HCT116 (cell line): ENCODE data around the gene FAT1. TPM values are rescaled to one million over a fixed set of nuclear protein-coding genes. Genes with fewer than 3 reads are reported as not detected.

ENCODE experiments used
- ATAC-seq: fragments of 200-7000 bp; cut with Tn5 transposase; 2 replicates; pipeline ENCODE4 v1.9.1; 2020; ENCODE audit warnings: mild to moderate bottlenecking, moderate library complexity
- BruUV-seq: library from RNA; stranded (reverse); fragments of 400-500 nt; replicated peaks from 2 replicates; lab custom pipeline; 2021; lab: Mats Ljungman, UMichigan
- CTCF ChIA-PET: fragments of 300-600 bp; sonication (Branson Sonifier 250); formaldehyde crosslinking; loops from one replicate; lab custom pipeline; 2021; ENCODE audit warnings: antibody characterized with exemption; lab: Charles Lee
- POLR2A ChIA-PET: fragments of 300-600, 350-600 bp; sonication (Branson Sonifier 250); formaldehyde crosslinking; loops from one replicate; lab custom pipeline; 2021; ENCODE audit warnings: antibody characterized with exemption; lab: Charles Lee
- RAD21 ChIA-PET, 2 experiments: fragments of 300-600 bp; sonication (Branson Sonifier 250); formaldehyde crosslinking; loops; one replicate each; lab custom pipeline; 2023; ENCODE audit warnings: low total read pairs in 2 of 2; ENCODE audit not compliant: uncharacterized antibody in 2 of 2, unreplicated experiment in 2 of 2, low non-redundant PET in 1 of 2; lab: Charles Lee
- DNase-seq: peaks from one replicate; pipeline ENCODE4 v3.0.0-alpha.2; 2010; ENCODE audit warnings: low read depth, low spot score
- H2AFZ ChIP-seq: fragments of 200-600 bp; shearing (Covaris generic), sonication (generic); 2 replicates; pipeline ENCODE4 v1.6.1; 2017; ENCODE audit warnings: low read depth, mixed run types, mixed read lengths, antibody characterized with exemption, low read length; ENCODE audit not compliant: poor library complexity, severe bottlenecking
- H3K27ac ChIP-seq: 2 replicates; pipeline ENCODE4 v1.5.1; 2012; ENCODE audit warnings: low read depth, low read length
- H3K27me3 ChIP-seq: fragments of 200-600 bp; sonication (generic); 2 replicates; pipeline ENCODE4 v1.6.1; 2016; ENCODE audit warnings: mixed run types, low read length, mixed read lengths; ENCODE audit not compliant: insufficient read depth
- H3K36me3 ChIP-seq, 2 experiments: fragments of 200-500 bp in 1 of 2; fragments of 200-600 bp in 1 of 2; sonication (Bioruptor generic) in 1 of 2; sonication (generic) in 1 of 2; 2 replicates each; pipeline versions ENCODE4 v1.5.1 to v1.6.1; 2014 to 2016; ENCODE audit warnings: low read length in 2 of 2, inconsistent platforms in 1 of 2, mixed read lengths in 1 of 2, mixed run types in 1 of 2; ENCODE audit not compliant: insufficient read depth in 2 of 2, control insufficient read depth in 1 of 2
- H3K4me1 ChIP-seq, 2 experiments: fragments of 200-600 bp in 1 of 2; sonication (generic) in 1 of 2; 2 replicates each; pipeline versions ENCODE4 v1.5.1 to v1.6.1; 2012 to 2017; ENCODE audit warnings: low read length in 2 of 2, inconsistent platforms in 1 of 2, mild to moderate bottlenecking in 1 of 2, mixed read lengths in 1 of 2, mixed run types in 1 of 2, moderate library complexity in 1 of 2; ENCODE audit not compliant: insufficient read depth in 2 of 2, control insufficient read depth in 1 of 2
- H3K4me2 ChIP-seq: fragments of 200-600 bp; sonication (generic); 2 replicates; pipeline ENCODE4 v1.6.1; 2017; ENCODE audit warnings: mixed run types, low read length, mixed read lengths
- H3K4me3 ChIP-seq, 2 experiments: fragments of 200-600 bp in 1 of 2; sonication (generic) in 1 of 2; replicated peaks in 1 of 2; 2 replicates each; pipeline ENCODE4 v1.5.1; 2011 to 2016; ENCODE audit warnings: low read length in 2 of 2, control low read depth in 1 of 2, low read depth in 1 of 2, mild to moderate bottlenecking in 1 of 2, mixed read lengths in 1 of 2, mixed run types in 1 of 2
- H3K79me2 ChIP-seq: fragments of 200-600 bp; sonication (generic); 2 replicates; pipeline ENCODE4 v1.6.1; 2017; ENCODE audit warnings: mild to moderate bottlenecking, mixed run types, low read length, moderate library complexity, mixed read lengths; ENCODE audit not compliant: insufficient read depth
- H3K9ac ChIP-seq: fragments of 200-600 bp; sonication (generic); 2 replicates; pipeline ENCODE4 v1.6.1; 2016; ENCODE audit warnings: low read length, mixed read lengths
- H3K9me2 ChIP-seq: fragments of 200-600 bp; sonication (generic), shearing (Covaris generic); 2 replicates; pipeline ENCODE4 v1.6.1; 2017; ENCODE audit warnings: mixed run types, mild to moderate bottlenecking, moderate library complexity; ENCODE audit not compliant: insufficient read depth
- H3K9me3 ChIP-seq, 2 experiments: fragments of 200-500 bp in 1 of 2; fragments of 200-600 bp in 1 of 2; sonication (Bioruptor generic) in 1 of 2; sonication (generic) in 1 of 2; 2 replicates each; pipeline ENCODE4 v1.6.1; 2014 to 2017; ENCODE audit warnings: low read length in 2 of 2, mixed read lengths in 2 of 2, inconsistent platforms in 1 of 2, low read depth in 1 of 2, mild to moderate bottlenecking in 1 of 2, mixed run types in 1 of 2, moderate library complexity in 1 of 2; ENCODE audit not compliant: control insufficient read depth in 1 of 2, insufficient read depth in 1 of 2
- H4K20me1 ChIP-seq: fragments of 200-600 bp; sonication (generic), shearing (Covaris generic); 2 replicates; pipeline ENCODE4 v1.6.1; 2017; ENCODE audit warnings: mixed run types, mild to moderate bottlenecking, moderate library complexity; ENCODE audit not compliant: insufficient read depth
- CBX3 ChIP-seq: IDR thresholded peaks from 2 replicates; pipeline ENCODE4 v1.6.1; 2012; ENCODE audit warnings: low read depth
- CEBPB ChIP-seq: IDR thresholded peaks from 2 replicates; pipeline ENCODE4 v1.6.1; 2012; ENCODE audit warnings: low read depth
- EGR1 ChIP-seq: IDR thresholded peaks from 2 replicates; pipeline ENCODE4 v1.6.1; 2012; ENCODE audit warnings: low read depth
- EZH2 ChIP-seq: fragments of 200-600 bp; sonication (generic); IDR thresholded peaks from 2 replicates; pipeline ENCODE4 v1.6.1; 2017; ENCODE audit warnings: antibody characterized with exemption, mixed run types
- FOSL1 ChIP-seq: IDR thresholded peaks from 2 replicates; pipeline ENCODE4 v1.6.1; 2012; ENCODE audit warnings: low read depth
- JUND ChIP-seq: IDR thresholded peaks from 2 replicates; pipeline ENCODE4 v1.6.1; 2012
- POLR2A ChIP-seq: IDR thresholded peaks from 2 replicates; pipeline ENCODE4 v1.7.0; 2011; ENCODE audit warnings: borderline replicate concordance; ENCODE audit not compliant: insufficient read depth, insufficient read length; ENCODE audit errors: extremely low read depth
- SIN3A ChIP-seq: IDR thresholded peaks from 2 replicates; pipeline ENCODE4 v1.6.1; 2012; ENCODE audit warnings: low read depth
- SP1 ChIP-seq: IDR thresholded peaks from 2 replicates; pipeline ENCODE4 v1.6.1; 2012; ENCODE audit warnings: low read depth
- SRF ChIP-seq: IDR thresholded peaks from 2 replicates; pipeline ENCODE4 v1.6.1; 2012; ENCODE audit warnings: low read depth
- TCF7L2 ChIP-seq: IDR thresholded peaks from 2 replicates; pipeline ENCODE4 v1.7.0; 2011; ENCODE audit warnings: borderline replicate concordance, inconsistent platforms; ENCODE audit not compliant: insufficient read depth, insufficient read length; ENCODE audit errors: extremely low read depth
- YY1 ChIP-seq: IDR thresholded peaks from 2 replicates; pipeline ENCODE4 v1.6.1; 2011; ENCODE audit warnings: low read length, low read depth, moderate library complexity, mild to moderate bottlenecking; ENCODE audit not compliant: insufficient replicate concordance; ENCODE audit errors: extremely low read depth
- ZFX ChIP-seq: fragments of 450-650 bp; IDR thresholded peaks from 2 replicates; pipeline ENCODE4 v1.6.1; 2017
- ZNF274 ChIP-seq: fragments of 200-500 bp; sonication (Bioruptor generic); IDR thresholded peaks from 2 replicates; pipeline ENCODE4 v1.6.1; 2014; ENCODE audit warnings: mild to moderate bottlenecking, low read depth, low read length, inconsistent platforms
- intact Hi-C: fragments of 100-400 bp; cut with micrococcal nuclease; formaldehyde crosslinking; loops from 2 replicates; pipeline ENCODE4 v1.10.0; 2022
- total RNA-seq: library from RNA; stranded (reverse); gene quantifications from one replicate; pipeline ENCODE4 v1.2.1, GENCODE V29; 2021; ENCODE audit not compliant: unreplicated experiment
- TF ChIP-seq, protein P1 (sequence below): IDR thresholded peaks from 2 replicates; pipeline ENCODE4 v1.6.1; 2011; ENCODE audit warnings: mild to moderate bottlenecking, low read length, moderate library complexity; ENCODE audit not compliant: insufficient replicate concordance; ENCODE audit errors: extremely low read depth
- TF ChIP-seq, protein P2 (sequence below): IDR thresholded peaks from 2 replicates; pipeline ENCODE4 v1.6.1; 2012
- TF ChIP-seq, protein P3 (sequence below), 3 experiments: fragments of 200-600 bp in 1 of 3; sonication (generic) in 1 of 3; IDR thresholded peaks in 2 of 3; conservative IDR thresholded peaks in 1 of 3; 2 replicates each; pipeline ENCODE4 v1.5.1; 2012 to 2017; ENCODE audit warnings: low read depth in 2 of 3, low read length in 2 of 3, antibody characterized with exemption in 1 of 3, borderline replicate concordance in 1 of 3, control low read depth in 1 of 3, mild to moderate bottlenecking in 1 of 3, mixed read lengths in 1 of 3, mixed run types in 1 of 3, moderate library complexity in 1 of 3; ENCODE audit not compliant: insufficient read depth in 1 of 3
- TF ChIP-seq, protein P4 (sequence below): IDR thresholded peaks from 2 replicates; pipeline ENCODE4 v1.6.1; 2012; ENCODE audit warnings: low read depth

The FAT1 gene
- total RNA-seq, 1 experiment from 2014 or later, result 676 TPM

DNA sequence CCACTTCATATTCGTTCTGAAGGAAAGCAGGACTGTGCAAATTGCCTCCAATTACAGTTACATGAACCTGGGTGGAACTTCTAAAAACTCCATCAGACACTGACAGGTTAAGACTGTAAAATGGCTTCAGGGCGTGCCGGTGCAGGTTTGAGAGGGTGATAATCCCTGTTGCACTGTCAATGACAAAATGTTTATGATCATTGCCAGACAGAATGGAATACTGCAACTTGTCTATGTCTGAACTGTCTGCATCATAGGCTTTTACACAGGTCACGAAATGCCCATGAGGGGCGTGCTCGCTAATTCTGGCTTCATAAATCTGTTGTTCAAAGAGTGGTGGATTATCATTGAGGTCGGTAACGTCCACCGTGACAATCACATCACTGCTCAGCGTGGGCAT, 104.6 kb downstream of the FAT1 start:
- intact Hi-C loops, result no loop called here
- H3K27me3 ChIP-seq, result no peaks in the 10 kb centered on the region
- ChIA-PET POLR2A (no interaction called here), CTCF (no interaction called here), RAD21 (no interaction called here)
- no peaks in the 10 kb centered on the region for H3K4me1 ChIP-seq
- no peak overlapping the region for H3K27ac ChIP-seq
- H3K9me2 ChIP-seq, result no peaks in the 10 kb centered on the region
- no peak overlapping the region for H2AFZ ChIP-seq
- no peak overlapping the region for H3K4me2 ChIP-seq
- no peak for DNase-seq
- no peaks in the 10 kb centered on the region for H3K9me3 ChIP-seq
- TF ChIP-seq, protein P1, sequence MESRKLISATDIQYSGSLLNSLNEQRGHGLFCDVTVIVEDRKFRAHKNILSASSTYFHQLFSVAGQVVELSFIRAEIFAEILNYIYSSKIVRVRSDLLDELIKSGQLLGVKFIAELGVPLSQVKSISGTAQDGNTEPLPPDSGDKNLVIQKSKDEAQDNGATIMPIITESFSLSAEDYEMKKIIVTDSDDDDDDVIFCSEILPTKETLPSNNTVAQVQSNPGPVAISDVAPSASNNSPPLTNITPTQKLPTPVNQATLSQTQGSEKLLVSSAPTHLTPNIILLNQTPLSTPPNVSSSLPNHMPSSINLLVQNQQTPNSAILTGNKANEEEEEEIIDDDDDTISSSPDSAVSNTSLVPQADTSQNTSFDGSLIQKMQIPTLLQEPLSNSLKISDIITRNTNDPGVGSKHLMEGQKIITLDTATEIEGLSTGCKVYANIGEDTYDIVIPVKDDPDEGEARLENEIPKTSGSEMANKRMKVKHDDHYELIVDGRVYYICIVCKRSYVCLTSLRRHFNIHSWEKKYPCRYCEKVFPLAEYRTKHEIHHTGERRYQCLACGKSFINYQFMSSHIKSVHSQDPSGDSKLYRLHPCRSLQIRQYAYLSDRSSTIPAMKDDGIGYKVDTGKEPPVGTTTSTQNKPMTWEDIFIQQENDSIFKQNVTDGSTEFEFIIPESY, result no peak
- TF ChIP-seq SP1 (no peak), TCF7L2 (no peak), SIN3A (no peak), YY1 (no peak), POLR2A (no peak), CEBPB (no peak), ZFX (no peak), SRF (no peak), CBX3 (no peak), JUND (no peak), FOSL1 (no peak), EZH2 (no peak), EGR1 (no peak), ZNF274 (no peak)
- TF ChIP-seq, protein P2, sequence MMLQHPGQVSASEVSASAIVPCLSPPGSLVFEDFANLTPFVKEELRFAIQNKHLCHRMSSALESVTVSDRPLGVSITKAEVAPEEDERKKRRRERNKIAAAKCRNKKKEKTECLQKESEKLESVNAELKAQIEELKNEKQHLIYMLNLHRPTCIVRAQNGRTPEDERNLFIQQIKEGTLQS, result no peak
- TF ChIP-seq, protein P3, sequence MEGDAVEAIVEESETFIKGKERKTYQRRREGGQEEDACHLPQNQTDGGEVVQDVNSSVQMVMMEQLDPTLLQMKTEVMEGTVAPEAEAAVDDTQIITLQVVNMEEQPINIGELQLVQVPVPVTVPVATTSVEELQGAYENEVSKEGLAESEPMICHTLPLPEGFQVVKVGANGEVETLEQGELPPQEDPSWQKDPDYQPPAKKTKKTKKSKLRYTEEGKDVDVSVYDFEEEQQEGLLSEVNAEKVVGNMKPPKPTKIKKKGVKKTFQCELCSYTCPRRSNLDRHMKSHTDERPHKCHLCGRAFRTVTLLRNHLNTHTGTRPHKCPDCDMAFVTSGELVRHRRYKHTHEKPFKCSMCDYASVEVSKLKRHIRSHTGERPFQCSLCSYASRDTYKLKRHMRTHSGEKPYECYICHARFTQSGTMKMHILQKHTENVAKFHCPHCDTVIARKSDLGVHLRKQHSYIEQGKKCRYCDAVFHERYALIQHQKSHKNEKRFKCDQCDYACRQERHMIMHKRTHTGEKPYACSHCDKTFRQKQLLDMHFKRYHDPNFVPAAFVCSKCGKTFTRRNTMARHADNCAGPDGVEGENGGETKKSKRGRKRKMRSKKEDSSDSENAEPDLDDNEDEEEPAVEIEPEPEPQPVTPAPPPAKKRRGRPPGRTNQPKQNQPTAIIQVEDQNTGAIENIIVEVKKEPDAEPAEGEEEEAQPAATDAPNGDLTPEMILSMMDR (IDR thresholded peaks at IDR 0.05 in 2 of 3, conservative IDR thresholded peaks at IDR 0.05 in 1 of 3; ENCODE audit: borderline replicate concordance in 1 of 3, insufficient read depth in 1 of 3, low read depth in 2 of 3, low read length in 2 of 3), result no peak
- TF ChIP-seq, protein P4, sequence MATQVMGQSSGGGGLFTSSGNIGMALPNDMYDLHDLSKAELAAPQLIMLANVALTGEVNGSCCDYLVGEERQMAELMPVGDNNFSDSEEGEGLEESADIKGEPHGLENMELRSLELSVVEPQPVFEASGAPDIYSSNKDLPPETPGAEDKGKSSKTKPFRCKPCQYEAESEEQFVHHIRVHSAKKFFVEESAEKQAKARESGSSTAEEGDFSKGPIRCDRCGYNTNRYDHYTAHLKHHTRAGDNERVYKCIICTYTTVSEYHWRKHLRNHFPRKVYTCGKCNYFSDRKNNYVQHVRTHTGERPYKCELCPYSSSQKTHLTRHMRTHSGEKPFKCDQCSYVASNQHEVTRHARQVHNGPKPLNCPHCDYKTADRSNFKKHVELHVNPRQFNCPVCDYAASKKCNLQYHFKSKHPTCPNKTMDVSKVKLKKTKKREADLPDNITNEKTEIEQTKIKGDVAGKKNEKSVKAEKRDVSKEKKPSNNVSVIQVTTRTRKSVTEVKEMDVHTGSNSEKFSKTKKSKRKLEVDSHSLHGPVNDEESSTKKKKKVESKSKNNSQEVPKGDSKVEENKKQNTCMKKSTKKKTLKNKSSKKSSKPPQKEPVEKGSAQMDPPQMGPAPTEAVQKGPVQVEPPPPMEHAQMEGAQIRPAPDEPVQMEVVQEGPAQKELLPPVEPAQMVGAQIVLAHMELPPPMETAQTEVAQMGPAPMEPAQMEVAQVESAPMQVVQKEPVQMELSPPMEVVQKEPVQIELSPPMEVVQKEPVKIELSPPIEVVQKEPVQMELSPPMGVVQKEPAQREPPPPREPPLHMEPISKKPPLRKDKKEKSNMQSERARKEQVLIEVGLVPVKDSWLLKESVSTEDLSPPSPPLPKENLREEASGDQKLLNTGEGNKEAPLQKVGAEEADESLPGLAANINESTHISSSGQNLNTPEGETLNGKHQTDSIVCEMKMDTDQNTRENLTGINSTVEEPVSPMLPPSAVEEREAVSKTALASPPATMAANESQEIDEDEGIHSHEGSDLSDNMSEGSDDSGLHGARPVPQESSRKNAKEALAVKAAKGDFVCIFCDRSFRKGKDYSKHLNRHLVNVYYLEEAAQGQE, result no peak
- no peak overlapping the region for H3K9ac ChIP-seq
- peaks cover 86 to 96% of the 10 kb centered on the region in 2 experiments for H3K36me3 ChIP-seq
- H3K79me2 ChIP-seq, result peaks cover 100% of the 10 kb centered on the region
- BruUV-seq, result no TSS peak
- ATAC-seq, result no peak
- no peak overlapping the region for H3K4me3 ChIP-seq
- H4K20me1 ChIP-seq, result peaks cover 71% of the 10 kb centered on the region
